HG03520 (cell line): ENCODE measurements around the gene CAMTA1.

ENCODE experiments used
- ATAC-seq: cut with Tn5 transposase; IDR thresholded peaks from one replicate; pipeline ENCODE4 v1.9.1; 2021; ENCODE audit warnings: mild to moderate bottlenecking, moderate library complexity; ENCODE audit not compliant: unreplicated experiment

CAMTA1 gene

DNA sequence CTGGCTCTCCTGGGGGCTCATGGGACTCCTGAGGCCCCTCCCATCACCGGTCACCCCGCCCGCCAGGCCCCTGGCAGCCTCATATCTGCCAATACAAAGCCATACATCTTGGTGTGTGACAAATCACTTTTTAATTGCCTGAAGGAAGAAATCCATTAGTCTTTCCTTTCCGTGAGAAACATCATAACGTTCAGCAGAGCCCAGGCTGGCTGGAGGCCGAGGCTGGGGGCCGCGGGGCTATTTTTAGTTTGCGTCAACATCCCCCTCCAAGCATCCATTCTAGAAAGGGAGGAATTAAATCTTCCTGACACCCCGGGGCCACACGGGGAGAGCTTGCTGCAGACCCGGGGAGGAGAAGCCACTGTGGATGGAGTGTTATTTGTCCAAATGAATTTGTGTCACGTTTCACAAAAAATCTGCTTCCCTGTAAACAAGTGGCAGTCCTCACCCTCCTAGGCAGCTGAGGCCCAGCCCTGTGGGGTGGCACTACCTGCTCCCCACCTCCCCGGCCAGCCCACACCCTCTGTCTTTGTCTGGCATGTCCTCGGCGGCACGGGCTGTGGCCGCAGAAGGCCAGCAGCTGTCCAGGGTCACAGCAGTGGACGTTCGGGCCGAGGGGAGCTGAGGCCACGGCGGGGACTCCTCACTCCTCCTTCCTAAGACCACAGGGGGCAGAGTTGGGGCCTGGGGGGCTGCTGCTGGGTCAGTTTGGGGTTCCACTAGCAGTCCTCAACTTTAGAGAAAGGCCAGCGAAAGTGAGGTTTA is 749.0 kb downstream of the CAMTA1 start:
- no peak for ATAC-seq

DNA sequence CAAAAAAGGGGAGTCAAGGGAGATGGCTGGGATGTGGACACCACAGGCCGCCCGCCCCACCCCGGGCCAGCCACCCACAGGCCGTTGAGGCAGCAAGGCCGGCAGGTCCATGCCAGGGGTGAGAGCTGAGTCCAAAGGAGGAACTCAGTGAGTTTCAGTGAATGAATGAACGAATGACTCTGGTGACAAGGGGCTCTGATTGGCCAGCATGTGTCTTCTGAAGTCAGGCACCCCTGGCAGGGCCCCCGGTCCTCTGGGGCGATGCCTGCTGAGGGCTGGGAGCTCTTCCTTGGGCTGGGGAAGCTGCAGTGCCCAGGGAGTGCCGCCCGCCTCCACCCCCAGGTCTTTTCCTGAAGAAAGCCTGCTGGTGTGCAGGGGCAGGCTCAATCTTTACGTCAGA is 749.8 kb downstream of the CAMTA1 start:
- ATAC-seq, result no peak

DNA sequence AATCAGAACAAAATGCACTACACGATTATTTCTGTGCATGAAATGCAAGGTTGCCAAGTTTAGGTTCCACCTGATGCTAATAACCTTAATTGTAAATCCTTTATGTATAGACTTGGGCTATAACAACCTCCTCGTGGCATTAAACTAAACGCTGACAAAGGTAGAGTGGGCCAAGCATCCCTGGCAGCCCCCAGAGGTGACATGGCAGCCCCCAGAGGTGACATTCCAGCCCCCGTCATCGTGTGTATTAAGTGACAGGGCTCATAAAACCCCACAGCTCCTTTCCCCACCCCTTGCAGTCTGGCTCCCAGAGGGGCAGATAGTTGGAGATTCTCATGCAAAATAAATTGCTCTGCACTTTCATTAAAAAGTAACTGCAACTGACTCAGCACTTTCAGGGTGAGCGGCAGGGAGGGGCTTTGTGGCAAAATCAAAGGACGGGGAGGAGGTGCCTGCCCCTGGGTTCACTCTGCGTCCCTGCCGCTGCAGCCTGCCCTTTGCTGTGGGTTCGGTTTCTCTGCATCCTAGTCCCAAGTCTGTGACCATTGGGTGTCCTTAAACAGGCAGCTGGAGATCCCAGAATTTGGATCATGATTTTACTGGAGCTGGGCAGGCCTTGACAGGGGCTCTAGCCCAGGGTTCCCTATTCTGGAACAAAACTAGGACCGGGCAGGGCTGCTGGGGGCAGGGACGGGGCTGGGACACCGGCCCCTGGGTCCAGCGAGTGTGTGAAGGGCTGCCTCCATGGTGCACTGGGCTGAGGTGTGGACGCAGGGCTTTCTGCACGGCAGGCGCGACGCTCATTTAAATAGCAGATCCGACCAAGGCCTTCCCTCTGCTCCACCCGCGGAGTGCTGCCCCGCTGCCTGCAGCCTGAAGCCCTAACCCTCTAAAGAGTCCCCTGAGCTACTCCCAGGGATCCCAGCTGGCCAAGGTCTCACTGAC is 751.0 kb downstream of the CAMTA1 start:
- no peak for ATAC-seq

- no peak for ATAC-seq
These were observed 751.8 kb downstream of the CAMTA1 start for GRCh38 chr1:7536891-7537591.

- no peak for ATAC-seq
These were observed 752.8 kb downstream of the CAMTA1 start for GRCh38 chr1:7538033-7538432.

DNA sequence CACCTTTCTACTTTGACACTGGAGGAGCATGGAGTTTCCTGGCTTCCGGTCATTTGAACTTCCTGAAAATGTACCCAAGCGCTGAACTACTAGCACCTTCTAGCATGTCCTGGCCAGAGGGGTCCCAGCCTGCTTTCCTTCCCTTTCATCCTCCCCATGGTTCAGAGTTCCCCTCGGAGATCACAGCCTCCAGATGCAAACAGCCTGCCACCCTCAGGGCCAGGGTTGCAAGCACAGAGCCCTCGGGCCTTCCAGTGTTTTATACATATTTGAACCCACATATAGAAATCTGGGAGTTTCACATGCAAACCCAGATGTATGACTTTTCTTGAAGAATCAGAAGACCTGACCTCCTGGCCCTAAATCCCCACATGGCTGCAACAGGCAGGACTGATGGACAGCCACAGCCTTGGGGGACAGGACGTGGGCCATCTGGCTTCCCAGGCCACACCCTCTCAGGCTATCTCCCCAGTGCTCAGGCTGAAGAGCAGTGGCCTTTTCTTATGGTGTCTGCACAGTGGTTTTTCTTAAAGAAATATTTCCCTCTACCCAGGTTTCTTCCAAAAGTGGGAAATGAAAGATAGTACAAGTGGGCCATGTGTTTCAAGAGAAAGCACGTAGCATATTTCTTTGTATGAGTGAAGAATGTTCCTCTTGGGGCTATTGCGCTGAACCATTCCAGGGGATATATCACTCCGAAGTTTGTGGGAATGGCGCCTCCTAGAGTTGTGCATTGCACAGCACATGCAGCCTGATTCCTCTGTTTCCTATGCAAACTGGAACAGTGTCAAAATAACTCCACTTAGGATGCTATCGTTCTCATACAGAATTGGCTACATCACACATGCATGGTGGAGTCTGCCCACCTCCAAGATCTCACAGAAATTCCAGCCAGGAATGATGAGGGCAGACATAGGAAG is 753.9 kb downstream of the CAMTA1 start:
- ATAC-seq, result no peak

GRCh38 chr1:7539769-7540175 is 754.5 kb downstream of the CAMTA1 start:
- no peak for ATAC-seq

DNA sequence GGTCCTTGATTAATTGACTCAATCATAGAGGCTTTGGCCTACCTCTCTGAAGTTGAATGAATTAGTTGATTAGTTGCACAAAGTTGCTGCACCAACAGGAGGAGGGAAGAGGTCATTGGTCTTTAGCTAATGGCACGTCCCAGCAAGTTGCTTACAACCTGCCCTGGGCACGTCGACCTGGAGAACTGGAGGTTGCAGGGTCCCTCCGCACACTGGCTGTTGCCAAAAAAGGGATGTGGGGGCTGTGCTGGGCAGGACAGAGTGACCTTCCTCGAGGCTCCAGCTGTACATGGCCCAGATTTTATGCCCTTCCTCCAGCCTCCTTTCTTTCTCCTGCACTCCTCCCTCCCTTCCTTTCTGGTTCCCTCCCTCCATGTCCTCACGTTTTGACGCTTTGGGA is 755.6 kb downstream of the CAMTA1 start:
- no peak for ATAC-seq

DNA sequence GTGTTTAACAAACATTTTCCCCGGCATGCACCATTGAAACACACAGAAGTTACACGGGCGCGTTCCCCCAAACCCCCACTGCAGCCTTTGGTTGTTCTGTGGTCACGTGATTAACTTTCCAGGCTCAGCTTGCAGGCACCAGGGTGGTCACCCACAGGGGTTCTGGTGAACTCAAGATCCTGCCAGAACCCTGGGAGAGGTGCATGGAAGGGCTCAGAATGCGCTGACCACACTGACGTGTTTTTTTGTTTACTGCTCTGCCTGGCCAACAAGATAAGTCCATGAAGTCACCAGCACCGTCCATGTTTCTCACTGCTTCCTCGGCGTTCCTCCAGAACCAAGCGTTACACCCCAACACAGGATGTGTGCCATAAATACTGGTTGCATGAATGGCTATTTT is 756.4 kb downstream of the CAMTA1 start:
- ATAC-seq, result no peak

- no peak for ATAC-seq
These were observed 758.5 kb downstream of the CAMTA1 start for GRCh38 chr1:7543718-7544090.

DNA sequence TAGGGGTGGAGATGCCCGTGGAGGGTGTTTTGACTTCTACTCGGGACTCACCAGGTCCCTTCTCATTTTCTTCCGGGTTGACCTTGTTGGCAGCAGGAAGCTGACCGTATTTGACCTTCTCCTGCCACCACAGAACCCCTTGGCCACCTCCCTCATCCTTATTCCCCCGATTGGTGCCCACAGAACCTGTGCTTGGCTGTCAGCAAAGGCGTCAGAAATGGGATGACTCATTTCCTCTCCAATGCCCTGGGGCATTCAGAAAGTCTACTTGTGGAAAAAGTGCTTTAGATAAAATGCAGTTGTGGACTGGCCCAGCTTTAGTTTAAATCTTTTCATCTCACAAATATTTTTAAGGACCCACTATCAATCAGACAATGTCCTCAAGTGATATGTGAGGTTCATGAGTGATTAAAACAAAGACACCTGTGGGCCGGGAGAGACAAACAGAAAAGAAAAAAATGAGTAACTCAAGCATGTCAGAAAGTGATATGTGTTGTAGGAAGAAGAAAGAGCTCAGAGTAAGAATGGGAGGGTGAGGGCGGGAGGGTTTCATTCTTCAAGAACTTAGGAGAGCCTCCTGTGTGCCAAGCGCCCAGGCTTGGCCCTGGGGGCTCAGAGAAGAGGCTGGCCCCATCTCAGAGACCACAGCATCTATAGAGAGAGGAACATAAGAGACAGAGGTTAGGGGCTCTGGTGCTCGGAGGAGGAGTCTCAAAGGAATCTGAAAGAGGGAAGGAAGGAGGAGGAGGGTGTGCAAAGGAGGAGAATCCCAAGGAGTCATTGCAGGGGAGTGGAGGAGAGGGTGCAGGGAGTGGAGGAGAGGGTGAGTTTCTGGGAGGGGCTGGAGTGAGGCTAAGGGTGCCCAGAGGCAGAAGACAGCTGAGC is 764.3 kb downstream of the CAMTA1 start:
- no peak for ATAC-seq

GRCh38 chr1:7550261-7550865 is 765.1 kb downstream of the CAMTA1 start:
- ATAC-seq, result no peak

GRCh38 chr1:7550981-7551380 is 765.7 kb downstream of the CAMTA1 start:
- no peak for ATAC-seq

GRCh38 chr1:7551442-7551841 is 766.2 kb downstream of the CAMTA1 start:
- no peak for ATAC-seq

GRCh38 chr1:7552402-7552801 is 767.1 kb downstream of the CAMTA1 start:
- no peak for ATAC-seq

GRCh38 chr1:7553042-7553690 is 767.9 kb downstream of the CAMTA1 start:
- no peak for ATAC-seq

GRCh38 chr1:7554385-7555235 is 769.4 kb downstream of the CAMTA1 start:
- no peak for ATAC-seq
